ENCODE measurements around the gene TLE7. TPM values are rescaled to one million over a fixed set of nuclear protein-coding genes. Genes with fewer than 3 reads are reported as not detected.

Gene TLE7
- total RNA-seq, 4 donors from 2014 or later = not detected

DNA sequence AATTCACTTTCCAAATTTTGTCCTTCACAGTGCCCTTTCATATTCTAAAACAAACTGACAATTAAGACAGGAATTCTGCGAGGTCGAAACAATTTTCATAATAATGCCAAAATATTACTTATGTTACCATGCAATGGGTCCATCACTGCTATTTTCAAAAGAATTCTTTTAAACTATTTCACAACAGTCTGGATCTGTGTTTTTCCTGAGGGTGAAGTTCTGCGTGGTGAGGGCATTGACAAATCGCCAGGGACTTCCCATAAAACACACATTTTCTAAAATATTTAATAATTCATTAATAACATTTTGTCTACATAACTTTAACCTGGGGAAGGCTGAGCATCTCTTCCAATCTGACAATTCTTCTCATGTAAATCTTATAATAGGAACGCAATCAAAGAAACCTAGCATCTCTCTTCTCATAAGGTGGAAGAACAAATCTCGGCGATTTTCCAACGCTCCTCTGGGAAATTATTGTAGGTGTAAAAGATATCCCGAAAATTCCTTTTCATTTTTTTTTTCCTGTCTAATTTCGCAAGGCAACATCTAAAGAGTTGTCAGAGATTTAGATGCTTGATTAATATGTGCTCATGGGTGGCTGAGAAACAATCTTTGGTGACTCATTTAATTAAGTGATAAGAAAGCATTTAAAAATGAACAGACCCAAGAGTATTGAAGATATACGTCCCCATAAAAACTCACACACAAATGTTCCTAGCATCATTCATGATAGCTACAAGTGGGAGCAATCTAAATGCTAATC lies 41.9 kb downstream of the TLE7 start:
- intact Hi-C loops (cut with DNase I) = no loop called here
- WGBS = 77% methylated on average over 11 of the region's 11 CpGs
- peaks cover 0 to 8% (median 0%) of the 10 kb centered on the region in 4 donors for H3K9me3 ChIP-seq

DNA sequence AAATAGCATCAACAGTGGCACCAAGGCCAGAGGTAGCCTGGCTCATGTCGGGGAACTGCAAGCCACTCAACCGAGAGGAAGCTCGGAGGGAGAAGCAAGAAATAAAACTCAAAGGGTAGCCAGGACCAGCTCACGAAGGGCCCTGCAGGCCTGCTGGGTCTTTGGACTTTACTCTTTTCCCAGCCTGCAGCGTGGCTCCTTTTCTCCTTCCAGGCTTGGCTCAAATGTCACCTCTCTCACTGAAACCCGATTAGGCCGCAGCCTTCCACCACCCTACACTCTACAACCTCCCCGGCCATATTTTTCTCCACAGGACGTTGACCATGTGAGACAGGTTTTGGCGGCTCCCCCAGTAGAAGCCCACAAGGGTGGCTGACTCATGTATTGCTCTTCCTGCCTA lies 45.3 kb downstream of the TLE7 start:
- H3K9me3 ChIP-seq = no peaks in the 10 kb centered on the region
- H3K27me3 ChIP-seq = peaks cover 0 to 17% (median 0%) of the 10 kb centered on the region in 4 donors
- no peak overlapping the region for H3K27ac ChIP-seq (replicated peaks in 1 of 4)
- no peak for DNase-seq (ENCODE audit: extremely low spot score)
- intact Hi-C loops (cut with DNase I) = no loop called here
- TF ChIP-seq POLR2AphosphoS5 (IDR thresholded peaks at IDR 0.05) (no peak), EP300 (IDR thresholded peaks at IDR 0.05) (no peak), POLR2A (IDR thresholded peaks at IDR 0.05; ENCODE audit: low read depth) (no peak)
- TF ChIP-seq, protein P1, sequence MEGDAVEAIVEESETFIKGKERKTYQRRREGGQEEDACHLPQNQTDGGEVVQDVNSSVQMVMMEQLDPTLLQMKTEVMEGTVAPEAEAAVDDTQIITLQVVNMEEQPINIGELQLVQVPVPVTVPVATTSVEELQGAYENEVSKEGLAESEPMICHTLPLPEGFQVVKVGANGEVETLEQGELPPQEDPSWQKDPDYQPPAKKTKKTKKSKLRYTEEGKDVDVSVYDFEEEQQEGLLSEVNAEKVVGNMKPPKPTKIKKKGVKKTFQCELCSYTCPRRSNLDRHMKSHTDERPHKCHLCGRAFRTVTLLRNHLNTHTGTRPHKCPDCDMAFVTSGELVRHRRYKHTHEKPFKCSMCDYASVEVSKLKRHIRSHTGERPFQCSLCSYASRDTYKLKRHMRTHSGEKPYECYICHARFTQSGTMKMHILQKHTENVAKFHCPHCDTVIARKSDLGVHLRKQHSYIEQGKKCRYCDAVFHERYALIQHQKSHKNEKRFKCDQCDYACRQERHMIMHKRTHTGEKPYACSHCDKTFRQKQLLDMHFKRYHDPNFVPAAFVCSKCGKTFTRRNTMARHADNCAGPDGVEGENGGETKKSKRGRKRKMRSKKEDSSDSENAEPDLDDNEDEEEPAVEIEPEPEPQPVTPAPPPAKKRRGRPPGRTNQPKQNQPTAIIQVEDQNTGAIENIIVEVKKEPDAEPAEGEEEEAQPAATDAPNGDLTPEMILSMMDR (IDR thresholded peaks at IDR 0.05) = no peak
- WGBS = 75% methylated on average over 10 of the region's 10 CpGs
- no peaks in the 10 kb centered on the region for H3K4me1 ChIP-seq
- H3K36me3 ChIP-seq = no peaks in the 10 kb centered on the region
- H3K4me3 ChIP-seq = no peak overlapping the region

More for the DNA sequence above, 41.9 kb downstream of the TLE7 start:
- no peaks in the 10 kb centered on the region for H3K36me3 ChIP-seq
- TF ChIP-seq POLR2AphosphoS5 (IDR thresholded peaks at IDR 0.05) = no peak
- TF ChIP-seq, protein P1 (IDR thresholded peaks at IDR 0.05) = no peak
- TF ChIP-seq POLR2A (IDR thresholded peaks at IDR 0.05; ENCODE audit: low read depth) = no peak
- TF ChIP-seq EP300 (IDR thresholded peaks at IDR 0.05) = no peak
- no peaks in the 10 kb centered on the region for H3K4me1 ChIP-seq
- peaks cover 0 to 34% (median 0%) of the 10 kb centered on the region in 4 donors for H3K27me3 ChIP-seq
- no peak overlapping the region for H3K4me3 ChIP-seq
- no peak overlapping the region for H3K27ac ChIP-seq (replicated peaks in 1 of 4)
- no peak for DNase-seq (ENCODE audit: extremely low spot score)

DNA sequence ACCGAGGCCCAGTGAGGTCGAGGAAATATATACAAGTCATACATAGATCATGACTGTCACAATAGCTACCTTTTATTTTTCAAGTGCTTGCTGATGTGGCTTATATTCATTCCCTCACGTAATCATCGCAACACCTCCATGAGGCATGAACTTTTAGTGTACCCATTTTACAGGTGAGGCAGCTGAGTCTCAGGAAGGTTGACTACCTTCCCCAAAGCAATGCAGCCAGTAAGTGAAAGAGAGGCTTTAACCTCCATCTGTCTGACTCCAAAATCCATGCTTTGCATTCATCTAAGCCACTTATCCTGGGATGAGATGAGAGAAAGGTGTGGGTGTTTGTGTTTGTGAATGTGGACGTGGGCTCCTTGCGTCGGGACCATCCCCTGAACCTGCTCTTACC lies 52.5 kb downstream of the TLE7 start:
- no peaks in the 10 kb centered on the region for H3K36me3 ChIP-seq
- no peaks in the 10 kb centered on the region for H3K4me1 ChIP-seq
- 68% methylated on average over 6 of the region's 7 CpGs for WGBS
- peaks cover 0 to 34% (median 0%) of the 10 kb centered on the region in 4 donors for H3K27me3 ChIP-seq
- no peak for DNase-seq (ENCODE audit: extremely low spot score)
- H3K4me3 ChIP-seq = no peak overlapping the region
- H3K9me3 ChIP-seq = no peaks in the 10 kb centered on the region
- intact Hi-C loops (cut with DNase I) = no loop called here
- TF ChIP-seq, protein P1 (IDR thresholded peaks at IDR 0.05) = no peak
- TF ChIP-seq EP300 (IDR thresholded peaks at IDR 0.05) (no peak), POLR2AphosphoS5 (IDR thresholded peaks at IDR 0.05) (no peak), POLR2A (IDR thresholded peaks at IDR 0.05; ENCODE audit: low read depth) (no peak)
- H3K27ac ChIP-seq (replicated peaks in 1 of 4) = no peak overlapping the region

DNA sequence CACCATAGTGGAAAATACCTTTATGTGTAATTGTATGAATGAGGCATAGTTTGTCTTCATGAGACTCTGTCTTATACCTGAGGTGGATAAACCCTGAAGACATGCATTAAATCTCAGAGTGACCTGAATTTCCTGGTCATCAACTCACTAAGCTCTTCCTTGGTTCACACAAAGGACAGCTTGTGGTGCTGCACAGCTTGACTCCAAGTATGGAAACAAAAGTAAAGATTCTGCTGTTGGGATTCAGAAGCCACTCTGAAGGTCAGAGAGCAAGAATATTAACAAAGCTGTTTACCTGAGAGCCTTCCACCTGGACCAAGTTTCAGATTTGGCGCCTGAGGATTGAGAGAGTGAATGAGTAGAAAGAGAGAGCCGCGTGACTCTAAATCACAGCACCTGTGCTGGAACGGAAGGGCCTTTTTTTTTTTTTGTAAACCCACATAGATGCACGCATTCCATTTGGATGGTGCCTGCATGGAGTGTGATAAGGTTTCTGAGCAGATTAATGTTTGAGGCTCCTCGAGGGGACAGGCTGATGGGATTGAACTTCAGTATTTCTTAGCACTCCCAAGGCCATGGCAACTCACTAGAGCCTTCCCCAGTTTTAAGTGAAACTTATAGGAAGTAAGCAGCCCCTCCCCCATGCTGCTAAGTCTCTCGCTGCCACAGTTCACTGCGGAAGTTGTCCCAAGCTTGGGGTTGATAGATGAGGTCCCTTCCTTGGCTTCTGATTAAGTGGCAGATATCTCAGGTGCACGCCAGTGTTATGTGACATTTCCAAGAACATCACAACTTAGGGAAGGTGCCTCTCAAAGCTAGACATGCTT lies 54.6 kb downstream of the TLE7 start:
- H3K27me3 ChIP-seq = peaks cover 0 to 38% (median 0%) of the 10 kb centered on the region in 4 donors
- no peak for DNase-seq (ENCODE audit: extremely low spot score)
- no peaks in the 10 kb centered on the region for H3K9me3 ChIP-seq
- TF ChIP-seq POLR2A (IDR thresholded peaks at IDR 0.05; ENCODE audit: low read depth) = no peak
- TF ChIP-seq, protein P1 (IDR thresholded peaks at IDR 0.05) = no peak
- TF ChIP-seq EP300 (IDR thresholded peaks at IDR 0.05) = no peak
- TF ChIP-seq POLR2AphosphoS5 (IDR thresholded peaks at IDR 0.05) = no peak
- 18% methylated on average over 9 of the region's 9 CpGs for WGBS
- no peaks in the 10 kb centered on the region for H3K4me1 ChIP-seq
- H3K36me3 ChIP-seq = no peaks in the 10 kb centered on the region
- H3K27ac ChIP-seq (replicated peaks in 1 of 4) = no peak overlapping the region
- H3K4me3 ChIP-seq = no peak overlapping the region
- intact Hi-C loops (cut with DNase I) = no loop called here

Measured in esophagus muscularis mucosa (tissue), 4 donors.